Astrocyte (in vitro differentiated cells and primary cell): ENCODE data around the gene ATP8B4.

Source experiments
- CTCF ChIP-seq: IDR thresholded peaks from 2 replicates; pipeline ENCODE4 v1.5.1; 2011; ENCODE audit warnings: low read depth, mild to moderate bottlenecking, inconsistent platforms, low read length, moderate library complexity; ENCODE audit not compliant: insufficient read depth
- EZH2 ChIP-seq: IDR thresholded peaks from 2 replicates; pipeline ENCODE4 v1.6.1; 2012; ENCODE audit warnings: mild to moderate bottlenecking, low read length, inconsistent platforms; ENCODE audit not compliant: insufficient read depth

DNA sequence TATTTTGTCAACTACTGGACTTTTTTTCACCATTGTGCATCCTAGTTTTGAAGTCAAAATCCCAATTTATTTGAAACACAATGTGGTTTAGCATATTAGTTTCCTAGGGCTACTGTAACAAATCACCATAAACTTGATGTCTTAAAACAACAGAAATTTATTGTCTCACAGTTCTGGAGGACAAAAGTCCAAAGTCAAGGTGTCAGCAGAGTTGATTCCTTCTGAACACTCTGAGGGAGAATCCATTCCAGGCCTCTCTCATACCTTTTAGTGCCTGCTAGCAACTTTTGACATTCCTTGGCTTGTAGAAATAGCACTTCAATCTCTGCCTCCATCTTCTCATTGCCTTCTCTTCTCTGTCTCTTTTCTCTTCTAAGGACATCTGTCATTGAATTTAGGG, 48.1 kb upstream of the ATP8B4 start:
- no peak for TF ChIP-seq CTCF
- TF ChIP-seq EZH2: no peak
